DND-41 (cell line): ENCODE results near the gene AOPEP.

ENCODE experiments used
- ATAC-seq: fragments of 200-7000 bp; cut with Tn5 transposase; 3 replicates; pipeline ENCODE4 v1.9.1; 2021; ENCODE audit warnings: low read depth; ENCODE audit not compliant: insufficient read depth
- DNase-seq: peaks from one replicate; pipeline ENCODE4 v3.0.0-alpha.2; 2020
- H2AFZ ChIP-seq: 2 replicates; pipeline ENCODE4 v1.6.0; 2012; ENCODE audit warnings: low read depth, low read length
- H3K27ac ChIP-seq: 2 replicates; pipeline ENCODE4 v1.5.1; 2012; ENCODE audit warnings: low read length, inconsistent platforms
- H3K27me3 ChIP-seq: fragments of 200-600 bp; sonication (generic); 2 replicates; pipeline ENCODE4 v1.6.0; 2012; ENCODE audit warnings: low read length, mild to moderate bottlenecking, inconsistent platforms; ENCODE audit not compliant: insufficient read depth, poor library complexity
- H3K36me3 ChIP-seq: 2 replicates; pipeline ENCODE4 v1.5.1; 2012; ENCODE audit warnings: low read length, inconsistent platforms; ENCODE audit not compliant: insufficient read depth
- H3K4me1 ChIP-seq: 2 replicates; pipeline ENCODE4 v1.5.1; 2012; ENCODE audit warnings: mild to moderate bottlenecking, low read length; ENCODE audit not compliant: insufficient read depth
- H3K4me2 ChIP-seq: 2 replicates; pipeline ENCODE4 v1.6.0; 2012; ENCODE audit warnings: mild to moderate bottlenecking, moderate library complexity, low read length, inconsistent platforms; ENCODE audit not compliant: insufficient read depth
- H3K4me3 ChIP-seq, 2 experiments: fragments of 200-600 bp in 1 of 2; shearing (Covaris generic) in 1 of 2; 2 replicates each; pipeline ENCODE4 v1.5.1; 2012 to 2016; ENCODE audit warnings: inconsistent platforms in 2 of 2, low read length in 2 of 2, mild to moderate bottlenecking in 2 of 2, low read depth in 1 of 2, moderate library complexity in 1 of 2
- H3K79me2 ChIP-seq: 2 replicates; pipeline ENCODE4 v1.6.0; 2012; ENCODE audit warnings: low read length, inconsistent platforms; ENCODE audit not compliant: insufficient read depth
- H3K9ac ChIP-seq: 2 replicates; pipeline ENCODE4 v1.6.0; 2012; ENCODE audit warnings: low read depth, mild to moderate bottlenecking, inconsistent platforms, low read length, moderate library complexity
- H3K9me3 ChIP-seq: 2 replicates; pipeline ENCODE4 v1.5.1; 2012; ENCODE audit warnings: low read length, moderate library complexity, mild to moderate bottlenecking, inconsistent platforms; ENCODE audit not compliant: insufficient read depth, severe bottlenecking
- H4K20me1 ChIP-seq: 2 replicates; pipeline ENCODE4 v1.6.0; 2012; ENCODE audit warnings: low read length; ENCODE audit not compliant: insufficient read depth
- CTCF ChIP-seq: IDR thresholded peaks from 2 replicates; pipeline ENCODE4 v1.5.1; 2012; ENCODE audit warnings: borderline replicate concordance, low read length, moderate library complexity, mild to moderate bottlenecking; ENCODE audit not compliant: poor library complexity, severe bottlenecking; ENCODE audit errors: extremely low read depth
- EZH2 ChIP-seq: IDR thresholded peaks from 3 replicates; pipeline ENCODE4 v1.6.1; 2012; ENCODE audit warnings: borderline replicate concordance, low read depth, mild to moderate bottlenecking, moderate library complexity, low read length, inconsistent platforms; ENCODE audit not compliant: severe bottlenecking

Gene AOPEP

DNA sequence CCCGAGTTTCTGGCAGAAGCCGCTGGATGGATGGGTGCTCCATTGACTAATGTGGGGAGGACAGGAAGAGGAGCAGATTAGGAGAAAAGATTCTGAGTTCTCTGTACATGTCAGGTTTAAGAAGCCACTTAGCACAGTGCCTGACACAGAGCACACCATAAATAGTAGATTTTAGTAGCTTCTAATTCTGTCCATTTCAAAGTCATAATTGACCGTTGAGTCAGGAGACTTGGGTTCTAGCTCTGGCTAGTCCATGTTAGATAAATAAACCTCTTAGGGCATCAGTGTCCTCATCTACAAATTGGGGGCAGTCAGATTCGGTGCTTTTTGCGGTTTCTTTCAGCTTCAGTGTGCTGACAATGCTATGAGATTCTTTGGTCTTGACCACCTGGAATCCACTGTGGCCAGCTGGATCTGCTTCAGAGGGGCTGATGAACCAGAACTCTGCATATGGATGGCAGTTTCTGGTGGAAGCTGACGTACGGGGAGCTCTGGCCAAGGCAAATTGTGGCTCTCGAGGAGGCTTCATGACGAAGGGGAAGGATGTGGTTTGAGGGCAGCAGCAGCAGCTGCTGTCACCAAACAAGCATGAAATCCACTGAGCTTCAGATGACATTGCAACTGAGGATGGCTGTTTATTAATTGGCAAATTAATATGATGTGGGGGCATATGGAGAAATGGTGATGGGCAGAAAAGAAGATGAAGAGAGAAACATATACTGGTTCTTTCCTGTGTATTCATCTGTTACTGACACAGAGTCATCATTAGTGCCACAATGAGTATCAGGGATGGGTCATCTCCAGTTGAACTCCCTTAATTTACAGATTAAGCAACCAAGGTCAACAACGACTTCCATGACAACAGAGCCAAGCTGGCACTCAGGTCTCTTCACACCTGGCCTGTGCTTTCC lies 134.4 kb downstream of the AOPEP start:
- Histone ChIP-seq H3K4me3 (peak overlapping the region in 1 of 2 experiments; percentile 35; a peak in 2 of 4 replicates), H3K36me3 (no peaks in the 10 kb centered on the region), H3K79me2 (no peaks in the 10 kb centered on the region), H3K9ac (peak overlapping the region; percentile 38), H3K27ac (peak overlapping the region; percentile 76), H4K20me1 (no peaks in the 10 kb centered on the region; the same call in 1 of the 2 replicates), H3K27me3 (no peaks in the 10 kb centered on the region), H3K9me3 (no peaks in the 10 kb centered on the region), H3K4me2 (peak overlapping the region; percentile 51), H2AFZ (no peak overlapping the region), H3K4me1 (peaks cover 37% of the 10 kb centered on the region)
- no peak for TF ChIP-seq CTCF
- no peak for TF ChIP-seq EZH2
- ATAC-seq (peak; percentile 93), DNase-seq (peak; percentile 87)

- no peak for TF ChIP-seq CTCF
- TF ChIP-seq EZH2 = no peak
- Histone ChIP-seq H3K27ac (peak overlapping the region; percentile 76), H3K4me2 (peak overlapping the region; percentile 51), H3K9ac (peak overlapping the region; percentile 28), H2AFZ (peak overlapping the region; percentile 21; the same call in 1 of the 2 replicates), H4K20me1 (no peaks in the 10 kb centered on the region; the same call in 1 of the 2 replicates), H3K36me3 (no peaks in the 10 kb centered on the region), H3K9me3 (no peaks in the 10 kb centered on the region), H3K4me1 (peaks cover 37% of the 10 kb centered on the region), H3K79me2 (no peaks in the 10 kb centered on the region), H3K4me3 (peak overlapping the region in 1 of 2 experiments; percentile 17; a peak in 2 of 4 replicates), H3K27me3 (no peaks in the 10 kb centered on the region)
- DNase-seq (peak; percentile 63), ATAC-seq (peak; percentile 59)
Observed at GRCh38 chr9:94861589-94862272, 135.2 kb downstream of the AOPEP start.

- H3K9me3 ChIP-seq = no peaks in the 10 kb centered on the region
- H3K9ac ChIP-seq = no peak overlapping the region
- H3K79me2 ChIP-seq = no peaks in the 10 kb centered on the region
- ATAC-seq (no peak), DNase-seq (no peak)
- H3K4me3 ChIP-seq = no peak overlapping the region
- TF ChIP-seq CTCF (no peak), EZH2 (no peak)
- H3K4me1 ChIP-seq = peaks cover 37% of the 10 kb centered on the region
- H4K20me1 ChIP-seq = no peaks in the 10 kb centered on the region; the same call in 1 of the 2 replicates
- no peaks in the 10 kb centered on the region for H3K36me3 ChIP-seq
- no peak overlapping the region for H3K4me2 ChIP-seq
- no peak overlapping the region for H2AFZ ChIP-seq
- no peaks in the 10 kb centered on the region for H3K27me3 ChIP-seq
- H3K27ac ChIP-seq = no peak overlapping the region
Observed at GRCh38 chr9:94864196-94864595, 137.7 kb downstream of the AOPEP start.
